ENCODE measurements around the gene RDX. TPM values are rescaled to one million over a fixed set of nuclear protein-coding genes. Genes with fewer than 3 reads are reported as not detected.
"Not testable (repeated sequence)": the region's sequence is repeated elsewhere in the genome, so short reads cannot be mapped to it uniquely, and the experiment has no call there.

RDX gene
- total RNA-seq, 2 donors from 2014 or later, result 26.7 to 38.4 TPM

DNA sequence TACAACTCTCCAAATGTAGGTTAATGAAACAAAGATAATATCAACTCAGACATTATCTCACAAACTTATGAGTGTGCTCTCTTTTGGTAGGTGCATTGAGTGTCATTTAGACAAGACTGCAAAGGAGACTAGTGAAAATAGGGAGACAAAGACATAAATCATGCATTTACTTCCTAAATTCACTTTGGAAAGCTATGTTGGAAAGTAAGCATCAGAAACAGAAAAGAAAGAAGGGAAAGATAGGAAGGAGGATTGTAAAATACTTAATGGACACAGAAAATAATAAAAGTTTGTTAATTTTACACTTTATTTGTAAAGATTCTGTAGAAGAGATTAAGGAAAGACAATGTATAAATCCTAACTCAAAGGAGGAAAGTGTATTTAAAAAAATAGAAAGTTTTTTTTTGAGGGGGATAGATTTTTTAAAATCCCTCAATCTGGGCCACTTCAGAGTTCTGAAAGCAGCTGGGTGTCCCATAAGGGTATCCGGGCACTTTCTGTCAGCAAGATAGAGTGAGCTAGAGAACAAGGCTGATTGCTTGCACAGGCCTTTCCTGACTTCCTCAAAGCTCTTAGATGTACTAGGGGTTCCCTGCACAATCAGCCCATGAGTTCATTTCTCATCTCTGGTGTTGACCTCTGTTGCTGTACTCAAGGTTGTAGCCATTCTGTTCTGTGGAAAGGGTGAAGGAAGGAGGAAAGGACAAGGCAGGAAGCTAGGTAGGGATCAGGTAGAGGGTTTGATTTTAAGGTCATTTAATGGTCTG is 22.4 kb upstream of the RDX start:
- Mint-ChIP-seq H3K27ac (no peak overlapping the region), H3K36me3 (ENCODE audit: low read depth) (peaks cover 3% of the 10 kb centered on the region), H3K4me3 (no peak overlapping the region), H3K4me1 (peaks cover 2% of the 10 kb centered on the region), H3K27me3 (peaks cover 10% of the 10 kb centered on the region)
- ATAC-seq (no peak), DNase-seq (no peak)
- no peaks in the 10 kb centered on the region for H3K9me3 ChIP-seq (ENCODE audit: control insufficient read depth, low read length, poor library complexity, severe bottlenecking)

DNA sequence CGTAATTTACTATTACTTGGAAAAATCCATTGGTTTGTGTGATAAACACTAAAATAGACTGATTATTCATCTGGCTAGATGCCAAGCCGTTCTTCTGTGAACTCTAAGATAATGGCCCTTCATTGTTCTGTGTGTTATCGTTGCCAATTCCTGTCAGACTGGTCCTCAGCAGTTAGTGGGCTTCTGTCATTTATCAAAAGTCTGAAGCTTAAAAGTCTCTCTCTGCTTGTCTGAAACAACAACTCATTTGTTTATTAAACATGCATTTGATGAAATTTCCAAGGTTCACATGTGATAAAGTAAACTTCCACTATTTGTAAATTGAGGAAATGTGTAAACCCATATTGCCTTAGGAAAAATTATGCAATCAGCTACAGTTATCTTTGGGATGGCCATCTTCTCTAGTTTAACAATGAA is 21.1 kb upstream of the RDX start:
- H3K9me3 ChIP-seq (ENCODE audit: control insufficient read depth, low read length, poor library complexity, severe bottlenecking), result no peaks in the 10 kb centered on the region
- DNase-seq, result no peak
- H3K4me1 Mint-ChIP-seq, result peaks cover 2% of the 10 kb centered on the region
- no peak overlapping the region for H3K4me3 Mint-ChIP-seq
- no peak for ATAC-seq
- peaks cover 2% of the 10 kb centered on the region for H3K36me3 Mint-ChIP-seq (ENCODE audit: low read depth)
- H3K27me3 Mint-ChIP-seq, result peaks cover 10% of the 10 kb centered on the region
- no peak overlapping the region for H3K27ac Mint-ChIP-seq

DNA sequence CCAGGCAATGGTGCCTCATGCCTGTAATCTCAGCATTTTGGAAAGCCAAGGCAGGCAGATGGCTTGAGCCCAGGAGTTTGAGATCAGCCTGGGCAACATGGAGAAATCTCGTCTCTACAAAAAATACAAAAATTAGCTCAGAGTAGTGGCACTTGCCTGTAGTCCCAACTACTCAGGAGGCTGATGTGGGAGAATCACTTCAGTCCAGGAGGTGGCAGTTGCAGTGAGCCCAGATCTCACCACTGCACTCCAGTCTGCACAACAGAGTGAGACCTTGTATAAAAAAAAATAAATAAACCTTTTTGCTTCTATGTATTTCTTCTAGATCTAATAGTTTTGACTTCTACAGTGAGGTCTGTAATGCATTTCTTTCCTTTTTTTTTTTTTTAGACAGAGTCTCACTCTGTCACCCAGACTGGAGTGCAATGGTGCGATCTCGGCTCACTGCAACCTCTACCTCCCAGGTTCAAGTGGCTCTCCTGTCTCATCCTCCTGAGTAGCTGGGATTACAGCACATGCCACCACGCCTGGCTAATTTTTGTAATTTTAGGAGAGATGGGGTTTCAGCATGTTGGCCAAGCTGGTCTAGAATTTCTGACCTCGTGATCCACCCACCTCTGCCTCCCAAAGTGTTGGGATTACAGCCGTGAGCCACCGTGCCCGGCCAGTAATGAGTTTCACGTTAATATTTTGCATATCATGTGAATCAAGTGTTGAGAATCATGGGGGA is 18.1 kb upstream of the RDX start:
- DNase-seq, result no peak
- Mint-ChIP-seq H3K27me3 (peaks cover 5% of the 10 kb centered on the region), H3K36me3 (ENCODE audit: low read depth) (no peaks in the 10 kb centered on the region), H3K27ac (no peak overlapping the region), H3K4me3 (no peak overlapping the region), H3K4me1 (peaks cover 4% of the 10 kb centered on the region)
- ATAC-seq, result no peak
- no peaks in the 10 kb centered on the region for H3K9me3 ChIP-seq (ENCODE audit: control insufficient read depth, low read length, poor library complexity, severe bottlenecking)

DNA sequence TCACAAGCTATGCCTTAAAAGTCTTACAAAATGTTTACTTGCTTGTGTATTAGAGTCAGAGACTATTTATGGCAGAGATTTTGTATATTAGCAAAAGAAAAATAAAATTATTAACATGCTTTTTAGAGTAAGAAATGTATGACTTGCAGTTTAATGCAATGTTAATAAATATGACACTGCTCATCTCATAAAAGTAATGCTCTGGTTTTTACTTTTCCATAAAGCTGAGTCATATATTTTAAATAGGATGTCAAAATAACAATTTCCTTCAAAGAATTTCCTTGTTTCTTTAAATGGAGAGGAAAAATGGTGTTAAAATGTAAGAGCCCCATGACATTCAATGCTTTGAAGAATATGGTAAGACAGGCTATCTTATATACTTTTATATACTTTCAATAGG is 16.3 kb upstream of the RDX start:
- Mint-ChIP-seq H3K27me3 (peaks cover 6% of the 10 kb centered on the region), H3K4me1 (peaks cover 2% of the 10 kb centered on the region), H3K27ac (no peak overlapping the region), H3K36me3 (ENCODE audit: low read depth) (peaks cover 2% of the 10 kb centered on the region), H3K4me3 (no peak overlapping the region)
- H3K9me3 ChIP-seq (ENCODE audit: control insufficient read depth, low read length, poor library complexity, severe bottlenecking), result no peaks in the 10 kb centered on the region
- ATAC-seq (no peak), DNase-seq (no peak)

DNA sequence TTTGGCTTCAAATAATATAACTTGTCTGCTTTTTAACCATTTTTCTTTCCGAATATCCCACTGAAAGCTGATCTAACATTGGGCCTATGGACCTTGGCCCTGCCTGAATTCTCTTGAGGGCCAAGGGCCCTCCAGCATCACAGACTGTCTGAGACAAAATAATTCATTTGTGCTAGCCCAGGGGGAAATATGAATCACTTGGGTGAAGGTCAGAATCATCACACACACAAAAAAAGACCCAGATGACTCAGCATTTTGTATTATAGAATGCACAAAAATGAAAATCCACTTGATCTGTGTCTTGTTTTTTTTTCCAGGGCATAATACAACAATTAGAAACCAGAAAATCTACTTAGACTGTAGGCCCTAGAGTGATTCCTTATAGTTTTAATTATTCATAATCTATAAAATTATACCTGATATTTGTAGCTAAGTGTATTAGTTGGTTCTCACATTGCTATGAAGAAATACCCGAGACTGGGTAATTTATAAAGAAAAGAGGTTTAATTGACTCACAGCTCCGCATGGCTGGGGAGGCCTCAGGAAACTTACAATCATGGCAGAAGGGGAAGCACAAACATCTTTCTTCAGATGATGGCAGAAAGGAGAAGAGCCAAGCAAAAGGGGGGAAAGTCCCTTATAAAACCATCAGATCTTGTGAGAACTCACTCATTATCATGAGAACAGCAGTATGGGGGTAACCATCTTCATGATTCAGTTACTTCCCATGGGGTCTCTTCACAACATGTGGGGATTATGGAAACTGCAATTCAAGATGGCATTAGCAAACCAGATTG is 15.6 kb upstream of the RDX start:
- DNase-seq, result no peak
- H3K9me3 ChIP-seq (ENCODE audit: control insufficient read depth, low read length, poor library complexity, severe bottlenecking), result no peaks in the 10 kb centered on the region
- H3K27ac Mint-ChIP-seq, result no peak overlapping the region
- ATAC-seq, result no peak
- H3K4me1 Mint-ChIP-seq, result peaks cover 2% of the 10 kb centered on the region
- peaks cover 6% of the 10 kb centered on the region for H3K27me3 Mint-ChIP-seq
- no peak overlapping the region for H3K4me3 Mint-ChIP-seq
- peaks cover 2% of the 10 kb centered on the region for H3K36me3 Mint-ChIP-seq (ENCODE audit: low read depth)

DNA sequence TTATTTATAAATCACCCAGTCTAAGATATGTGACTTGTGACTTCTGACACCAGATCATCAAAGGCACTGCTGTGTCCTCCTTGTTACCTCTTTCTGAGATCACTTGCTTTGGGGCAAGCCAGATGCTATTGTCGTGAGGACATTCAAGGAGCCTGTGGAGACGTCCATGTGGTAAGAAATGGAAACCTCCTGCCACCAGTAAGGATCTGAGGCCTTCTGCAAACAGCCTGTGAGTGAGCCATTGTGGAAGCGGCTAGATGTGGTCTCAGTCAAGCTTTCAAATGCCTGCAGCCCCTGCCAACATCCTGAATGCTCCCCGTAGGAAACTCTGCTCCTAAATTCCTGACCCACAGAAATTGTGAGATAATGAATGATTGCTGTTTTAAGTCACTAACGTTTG is 11.7 kb upstream of the RDX start:
- H3K9me3 ChIP-seq (ENCODE audit: control insufficient read depth, low read length, poor library complexity, severe bottlenecking), result no peaks in the 10 kb centered on the region
- Mint-ChIP-seq H3K4me3 (no peak overlapping the region), H3K27ac (no peak overlapping the region), H3K27me3 (peaks cover 6% of the 10 kb centered on the region), H3K4me1 (peaks cover 13% of the 10 kb centered on the region), H3K36me3 (ENCODE audit: low read depth) (peaks cover 2% of the 10 kb centered on the region)
- no peak for DNase-seq
- ATAC-seq, result no peak

DNA sequence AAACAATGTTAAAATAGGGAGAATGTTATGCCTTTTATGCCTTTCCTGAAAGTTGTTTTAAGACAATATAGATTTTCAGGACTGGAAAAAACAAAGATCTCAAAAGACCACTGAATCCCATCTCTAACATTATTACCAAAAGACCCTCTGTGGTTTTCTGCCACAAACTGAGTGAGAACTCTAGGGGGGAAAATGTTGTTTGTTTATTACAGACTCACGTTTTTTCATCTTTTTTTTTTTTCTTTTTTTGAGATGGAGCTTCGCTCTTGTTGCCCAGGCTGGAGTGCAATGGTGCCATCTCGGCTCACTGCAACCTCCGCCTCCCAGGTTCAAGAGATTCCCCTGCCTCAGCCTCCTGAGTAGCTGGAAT is 9.6 kb upstream of the RDX start:
- H3K9me3 ChIP-seq (ENCODE audit: control insufficient read depth, low read length, poor library complexity, severe bottlenecking); H3K27ac Mint-ChIP-seq; H3K36me3 Mint-ChIP-seq (ENCODE audit: low read depth); DNase-seq; ATAC-seq; H3K27me3 Mint-ChIP-seq; H3K4me3 Mint-ChIP-seq: not testable (repeated sequence)
- H3K4me1 Mint-ChIP-seq, result peaks cover 11% of the 10 kb centered on the region

DNA sequence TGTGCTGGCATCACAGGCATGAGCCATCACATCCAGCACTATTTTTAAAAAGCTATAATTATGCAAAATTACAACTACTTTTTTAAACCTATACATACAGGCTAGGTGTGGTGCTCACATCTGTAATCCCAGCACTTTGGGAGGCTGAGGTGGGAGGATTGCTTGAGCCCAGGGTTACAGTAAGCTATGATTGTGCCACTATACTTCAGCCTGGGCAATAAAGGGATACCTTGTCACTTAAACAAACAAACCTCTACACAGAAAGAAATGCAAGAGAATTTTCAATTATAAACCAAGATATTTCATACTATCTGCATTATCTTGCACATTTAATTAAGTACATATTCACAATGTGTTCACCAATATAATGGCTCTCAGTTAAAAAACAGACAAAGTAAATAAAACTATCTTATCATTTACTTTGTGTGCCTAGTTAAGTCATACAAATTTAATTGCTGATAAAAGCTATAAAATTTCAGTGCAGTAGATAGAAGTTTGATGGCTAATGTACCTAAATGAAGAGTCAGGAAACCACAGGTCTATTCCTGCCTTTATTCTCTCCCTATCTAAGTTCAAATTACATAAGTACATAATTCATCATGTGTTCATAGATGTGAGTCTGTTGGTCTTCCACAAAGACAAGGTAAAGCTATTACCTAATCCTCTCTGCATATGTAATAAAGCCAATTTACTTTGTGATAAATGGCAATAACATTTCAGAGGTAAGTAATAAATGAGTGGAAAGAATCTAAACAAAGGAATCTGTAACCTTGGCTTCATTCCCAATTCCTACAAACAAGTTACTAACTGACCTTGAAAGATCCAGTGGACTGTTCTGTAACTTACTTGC is 9.0 kb upstream of the RDX start:
- no peak overlapping the region for H3K27ac Mint-ChIP-seq
- H3K4me3 Mint-ChIP-seq, result no peak overlapping the region
- no peak for DNase-seq
- no peak for ATAC-seq
- H3K27me3 Mint-ChIP-seq, result peaks cover 6% of the 10 kb centered on the region
- H3K36me3 Mint-ChIP-seq (ENCODE audit: low read depth), result peaks cover 2% of the 10 kb centered on the region
- peaks cover 11% of the 10 kb centered on the region for H3K4me1 Mint-ChIP-seq
- H3K9me3 ChIP-seq (ENCODE audit: control insufficient read depth, low read length, poor library complexity, severe bottlenecking), result no peaks in the 10 kb centered on the region

DNA sequence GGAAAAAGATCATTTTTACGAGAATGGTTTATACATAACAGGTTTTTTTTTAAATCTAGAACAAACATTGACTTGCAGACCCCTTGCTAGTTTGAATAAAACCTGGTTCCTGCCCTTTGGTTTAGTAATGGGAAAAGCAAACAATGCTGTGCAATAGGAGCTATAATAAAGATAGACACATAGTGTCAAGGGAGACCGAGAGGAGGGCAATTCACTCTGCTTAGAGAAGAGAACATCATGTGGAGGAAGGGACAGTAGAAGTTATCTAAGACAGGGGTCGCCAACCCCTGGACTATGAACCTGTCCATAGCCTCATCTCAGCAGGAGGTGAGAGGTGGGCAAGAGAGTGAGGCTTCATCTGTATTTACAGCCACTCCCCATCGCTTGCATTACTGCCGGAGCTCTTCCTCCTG is 7.0 kb upstream of the RDX start:
- no peaks in the 10 kb centered on the region for H3K9me3 ChIP-seq (ENCODE audit: control insufficient read depth, low read length, poor library complexity, severe bottlenecking)
- Mint-ChIP-seq H3K27me3 (no peaks in the 10 kb centered on the region), H3K4me1 (peaks cover 11% of the 10 kb centered on the region), H3K27ac (peak overlapping the region; percentile 47), H3K4me3 (no peak overlapping the region), H3K36me3 (ENCODE audit: low read depth) (no peaks in the 10 kb centered on the region)
- no peak for DNase-seq
- ATAC-seq, result no peak

DNA sequence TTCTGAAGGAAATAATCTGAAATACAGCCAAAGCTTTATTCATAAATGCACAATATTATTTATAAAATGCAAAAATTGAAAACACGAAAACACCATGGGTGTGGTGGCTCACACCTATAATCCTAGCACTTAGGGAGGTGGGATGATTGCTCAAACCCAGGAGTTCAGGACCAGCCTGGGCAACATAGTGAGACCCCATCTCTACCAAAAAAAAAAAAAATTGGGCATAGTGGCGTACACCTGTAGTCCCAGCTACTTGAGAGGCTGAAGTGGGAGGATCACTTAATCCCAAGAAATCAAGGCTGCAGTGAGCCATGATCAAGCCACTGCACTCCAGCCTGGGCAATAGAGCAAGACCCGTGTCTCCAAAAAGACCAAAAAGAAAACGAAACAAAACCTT is 5.2 kb upstream of the RDX start:
- no peak overlapping the region for H3K4me3 Mint-ChIP-seq
- DNase-seq, result no peak
- H3K27me3 Mint-ChIP-seq, result no peaks in the 10 kb centered on the region
- no peak for ATAC-seq
- H3K4me1 Mint-ChIP-seq, result peaks cover 11% of the 10 kb centered on the region
- no peak overlapping the region for H3K27ac Mint-ChIP-seq
- no peaks in the 10 kb centered on the region for H3K9me3 ChIP-seq (ENCODE audit: control insufficient read depth, low read length, poor library complexity, severe bottlenecking)
- H3K36me3 Mint-ChIP-seq (ENCODE audit: low read depth), result no peaks in the 10 kb centered on the region

DNA sequence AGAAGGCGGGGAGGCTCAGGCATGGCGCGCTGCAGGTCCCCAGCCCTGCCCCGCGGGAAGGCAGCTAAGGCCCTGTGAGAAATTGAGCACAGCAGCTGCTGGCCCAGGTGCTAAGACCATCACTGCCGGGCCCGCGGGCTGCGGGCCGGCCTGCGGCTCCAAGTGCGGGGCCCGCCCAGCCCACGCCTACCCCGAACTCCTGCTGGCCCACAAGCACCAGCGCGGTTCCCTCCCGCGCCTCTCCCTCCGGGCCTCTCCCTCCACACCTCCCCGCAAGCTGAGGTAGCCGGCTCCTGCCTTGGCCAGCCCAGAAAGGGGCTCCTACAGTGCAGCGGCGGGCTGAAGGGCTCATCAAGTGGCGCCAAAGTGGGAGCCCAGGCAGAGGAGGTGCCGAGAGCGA is 4.6 kb upstream of the RDX start:
- H3K9me3 ChIP-seq (ENCODE audit: control insufficient read depth, low read length, poor library complexity, severe bottlenecking), result no peaks in the 10 kb centered on the region
- no peak for ATAC-seq
- Mint-ChIP-seq H3K4me1 (peaks cover 11% of the 10 kb centered on the region), H3K36me3 (ENCODE audit: low read depth) (no peaks in the 10 kb centered on the region), H3K27ac (no peak overlapping the region), H3K4me3 (no peak overlapping the region), H3K27me3 (no peaks in the 10 kb centered on the region)
- DNase-seq, result no peak

DNA sequence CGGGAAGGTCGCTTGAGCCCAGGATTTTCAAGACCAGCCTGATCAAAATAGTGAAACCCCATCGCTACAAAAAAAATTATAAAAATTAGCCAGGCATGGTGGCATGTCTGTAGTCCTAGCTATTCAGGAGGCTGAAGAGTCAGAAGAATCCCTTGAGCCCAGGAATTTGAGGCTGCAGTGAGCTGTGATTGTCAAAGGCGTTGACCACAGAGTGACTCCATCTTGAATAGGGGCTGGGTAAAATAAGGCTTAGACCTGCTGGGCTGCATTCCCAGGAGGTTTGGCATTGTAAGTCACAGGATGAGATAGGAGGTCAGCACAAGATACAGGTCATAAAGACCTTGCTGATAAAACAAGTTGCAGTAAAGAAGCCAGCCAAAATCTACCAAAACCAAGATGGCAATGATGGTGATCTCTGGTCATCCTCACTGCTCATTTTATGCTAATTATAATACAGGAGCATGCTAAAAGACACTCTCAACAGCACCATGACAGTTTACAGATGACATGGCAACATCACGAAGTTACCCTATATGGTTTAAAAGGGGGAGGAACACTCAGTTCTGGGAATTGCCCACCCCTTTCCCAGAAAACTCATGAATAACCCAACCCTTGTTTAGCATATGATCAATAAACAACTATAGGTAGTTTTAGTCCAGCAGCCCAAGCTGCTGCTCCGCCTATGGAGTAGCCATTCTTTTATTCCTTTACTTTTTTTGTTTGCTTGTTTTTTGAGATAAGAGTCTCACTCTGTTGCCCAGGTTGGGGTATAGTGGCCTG is 2.8 kb upstream of the RDX start:
- Mint-ChIP-seq H3K36me3 (ENCODE audit: low read depth) (no peaks in the 10 kb centered on the region), H3K4me3 (no peak overlapping the region), H3K27me3 (no peaks in the 10 kb centered on the region), H3K4me1 (peaks cover 7% of the 10 kb centered on the region), H3K27ac (no peak overlapping the region)
- DNase-seq, result no peak
- H3K9me3 ChIP-seq (ENCODE audit: control insufficient read depth, low read length, poor library complexity, severe bottlenecking), result no peaks in the 10 kb centered on the region
- ATAC-seq, result no peak

All from T-helper 17 cell (primary cell).